Mesodermal cell (in vitro differentiated cells): ENCODE data around the gene TANGO2. TPM values are rescaled to one million over a fixed set of nuclear protein-coding genes. Genes with fewer than 3 reads are reported as not detected.

Experiments used
- H3K27ac ChIP-seq: 2 replicates; pipeline ENCODE4 v1.7.0; 2013; ENCODE audit warnings: mild to moderate bottlenecking, low read depth, low read length, moderate library complexity; ENCODE audit not compliant: severe bottlenecking
- H3K36me3 ChIP-seq: 2 replicates; pipeline ENCODE4 v1.7.1; 2013; ENCODE audit warnings: mild to moderate bottlenecking, low read length, moderate library complexity; ENCODE audit not compliant: control insufficient read depth, insufficient read depth
- H3K4me1 ChIP-seq: one replicate; pipeline ENCODE4 v1.7.1; 2013; ENCODE audit warnings: mild to moderate bottlenecking, low read length; ENCODE audit not compliant: insufficient read depth, control insufficient read depth, poor library complexity, severe bottlenecking
- H3K4me3 ChIP-seq: 2 replicates; pipeline ENCODE4 v1.7.0; 2013; ENCODE audit warnings: low read length, control low read depth, mild to moderate bottlenecking; ENCODE audit not compliant: insufficient read depth, poor library complexity, severe bottlenecking; ENCODE audit errors: extremely low read depth
- H3K9me3 ChIP-seq: 2 replicates; pipeline ENCODE4 v1.7.1; 2013; ENCODE audit warnings: mild to moderate bottlenecking, low read length, moderate library complexity; ENCODE audit not compliant: control insufficient read depth
- WGBS, 2 experiments: methylation state at CpG; one replicate each; pipeline ENCODE4 v1.1.5; 2013; ENCODE audit warnings: missing lambda C conversion rate in 2 of 2; ENCODE audit not compliant: insufficient coverage in 2 of 2; 5-methylcytosine and 5-hydroxymethylcytosine counted together
- polyA plus RNA-seq, 2 experiments: library from polyadenylated mRNA; stranded (reverse); fragments of 50-300 nt; gene quantifications; one replicate each; pipeline ENCODE4 v1.2.3, GENCODE V29; 2013

The TANGO2 gene, protein sequence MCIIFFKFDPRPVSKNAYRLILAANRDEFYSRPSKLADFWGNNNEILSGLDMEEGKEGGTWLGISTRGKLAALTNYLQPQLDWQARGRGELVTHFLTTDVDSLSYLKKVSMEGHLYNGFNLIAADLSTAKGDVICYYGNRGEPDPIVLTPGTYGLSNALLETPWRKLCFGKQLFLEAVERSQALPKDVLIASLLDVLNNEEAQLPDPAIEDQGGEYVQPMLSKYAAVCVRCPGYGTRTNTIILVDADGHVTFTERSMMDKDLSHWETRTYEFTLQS
- polyA plus RNA-seq (2013, experiment 1 of 2): 14.7 TPM
- 9.2 TPM for polyA plus RNA-seq (2013, experiment 2 of 2)

DNA sequence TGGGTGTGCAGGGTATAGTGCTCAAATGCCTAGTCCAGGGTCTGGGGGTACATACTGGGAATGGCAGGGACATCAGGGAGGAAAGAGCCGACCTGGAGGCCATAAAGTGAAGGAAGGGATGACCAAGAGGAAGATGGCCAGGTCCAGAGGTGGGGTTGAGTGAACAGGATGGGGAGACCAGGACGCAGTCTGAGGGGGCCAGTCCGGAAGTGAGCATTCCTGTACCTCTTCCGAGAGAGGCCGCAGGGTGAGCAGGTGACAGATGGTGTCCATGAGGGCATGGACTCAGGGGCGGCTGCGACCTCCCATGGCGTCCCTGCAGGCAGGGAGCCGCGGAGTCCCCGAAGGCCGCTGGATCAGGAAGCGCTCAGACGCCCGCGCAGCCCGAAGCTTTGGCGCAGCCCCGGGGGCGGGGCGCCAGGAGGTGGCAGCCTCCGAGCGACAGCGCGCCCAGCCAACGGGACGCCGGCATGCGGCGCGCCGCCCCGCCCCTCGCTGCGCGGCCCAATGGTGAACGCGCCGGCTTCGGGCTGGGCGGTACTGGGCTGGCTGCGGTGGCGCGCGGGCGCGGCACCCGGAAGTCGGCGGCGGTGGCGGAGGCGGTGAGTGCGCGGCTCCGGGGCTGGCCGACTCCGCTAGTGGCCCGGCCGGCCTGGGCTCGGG, at the start of gene TANGO2:
Gene TANGO2, plus strand, starts transcription at position 578 of the 663 bp plus-strand sequence. CDS start 15,689 bp downstream, outside the sequence.
- Histone ChIP-seq H3K36me3 (no peaks in the 10 kb centered on the region), H3K27ac (no peak within 1 kb of the TSS)

DNA sequence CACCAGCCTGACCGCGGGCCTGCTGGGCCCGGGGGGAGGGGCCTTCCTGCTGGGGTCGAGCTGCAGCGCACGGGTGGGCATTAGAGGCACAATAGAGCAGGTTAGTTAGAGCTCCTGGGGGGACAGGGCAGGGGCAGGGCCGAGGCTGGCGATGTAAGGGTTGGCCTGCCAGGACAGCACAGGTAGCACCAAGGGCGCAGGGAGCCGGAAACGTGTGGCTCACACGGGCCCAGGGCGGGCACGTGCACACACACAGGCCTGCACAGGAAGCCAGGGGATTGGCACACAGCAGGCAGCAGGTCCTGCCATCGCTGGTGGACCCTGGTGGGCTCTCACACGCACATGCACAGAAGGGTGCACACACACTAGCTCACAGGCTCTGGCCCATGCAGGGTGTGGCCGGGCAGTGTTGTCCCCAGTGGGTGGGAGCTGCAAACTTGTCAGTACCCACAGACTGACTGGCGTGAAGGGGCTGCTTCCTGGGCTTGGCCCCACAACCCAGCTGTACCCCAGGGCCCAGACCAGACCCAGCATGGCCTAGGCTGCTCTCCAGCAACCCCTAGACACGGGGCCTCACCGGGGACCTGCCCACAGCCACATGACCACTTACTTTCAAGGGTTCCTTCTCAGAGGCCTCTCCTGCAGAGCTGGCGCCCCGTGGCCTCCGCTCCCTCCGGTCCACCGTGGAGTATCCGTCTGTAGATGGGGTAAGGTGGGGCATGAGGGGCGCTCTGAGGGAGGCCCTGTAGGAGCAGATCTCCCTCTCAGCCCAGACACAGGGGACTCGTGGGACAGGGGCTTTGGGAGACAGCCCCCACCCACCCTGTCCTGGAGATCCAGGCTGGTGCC, 49.4 kb upstream of the TANGO2 start:
- Histone ChIP-seq H3K36me3 (peaks cover 25% of the 10 kb centered on the region), H3K27ac (no peak overlapping the region), H3K9me3 (no peaks in the 10 kb centered on the region), H3K4me1 (peaks cover 8% of the 10 kb centered on the region), H3K4me3 (no peak overlapping the region)
- 93% methylated on average over 11 to 27 of the region's 28 CpGs for WGBS, 2 experiments

More for the DNA sequence above, at the start of gene TANGO2:
- 3 to 4% methylated on average over 59 to 61 of the region's 61 CpGs for WGBS, 2 experiments
- H3K9me3 ChIP-seq: no peaks in the 10 kb centered on the region
- peaks cover 2% of the 10 kb centered on the region for H3K4me1 ChIP-seq
- H3K4me3 ChIP-seq: peak within 1 kb of the TSS; percentile 88

DNA sequence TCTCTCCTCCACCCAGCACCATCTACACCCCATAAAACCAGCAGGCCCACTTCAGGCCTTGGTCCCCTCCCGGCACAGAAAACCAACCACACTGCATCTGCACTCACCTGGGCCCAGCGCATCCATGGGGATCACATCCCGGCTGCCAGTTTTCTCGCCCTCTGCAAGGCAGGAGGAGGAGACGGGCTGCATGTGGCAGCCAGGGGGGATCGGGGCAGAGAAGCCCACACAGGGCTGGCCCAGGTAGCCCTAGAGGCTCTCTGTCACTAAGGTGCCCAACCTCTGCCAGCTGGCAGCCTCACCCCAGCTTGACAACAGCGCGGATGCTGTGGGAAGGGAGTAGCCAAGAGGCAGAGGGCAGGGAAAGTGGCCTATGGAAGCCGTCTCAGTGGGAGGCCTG, 48.7 kb upstream of the TANGO2 start:
- Histone ChIP-seq H3K36me3 (peaks cover 27% of the 10 kb centered on the region), H3K4me1 (peaks cover 5% of the 10 kb centered on the region), H3K27ac (no peak overlapping the region), H3K4me3 (no peak overlapping the region), H3K9me3 (no peaks in the 10 kb centered on the region)
- 93 to 98% methylated on average over 8 of the region's 9 CpGs for WGBS, 2 experiments

DNA sequence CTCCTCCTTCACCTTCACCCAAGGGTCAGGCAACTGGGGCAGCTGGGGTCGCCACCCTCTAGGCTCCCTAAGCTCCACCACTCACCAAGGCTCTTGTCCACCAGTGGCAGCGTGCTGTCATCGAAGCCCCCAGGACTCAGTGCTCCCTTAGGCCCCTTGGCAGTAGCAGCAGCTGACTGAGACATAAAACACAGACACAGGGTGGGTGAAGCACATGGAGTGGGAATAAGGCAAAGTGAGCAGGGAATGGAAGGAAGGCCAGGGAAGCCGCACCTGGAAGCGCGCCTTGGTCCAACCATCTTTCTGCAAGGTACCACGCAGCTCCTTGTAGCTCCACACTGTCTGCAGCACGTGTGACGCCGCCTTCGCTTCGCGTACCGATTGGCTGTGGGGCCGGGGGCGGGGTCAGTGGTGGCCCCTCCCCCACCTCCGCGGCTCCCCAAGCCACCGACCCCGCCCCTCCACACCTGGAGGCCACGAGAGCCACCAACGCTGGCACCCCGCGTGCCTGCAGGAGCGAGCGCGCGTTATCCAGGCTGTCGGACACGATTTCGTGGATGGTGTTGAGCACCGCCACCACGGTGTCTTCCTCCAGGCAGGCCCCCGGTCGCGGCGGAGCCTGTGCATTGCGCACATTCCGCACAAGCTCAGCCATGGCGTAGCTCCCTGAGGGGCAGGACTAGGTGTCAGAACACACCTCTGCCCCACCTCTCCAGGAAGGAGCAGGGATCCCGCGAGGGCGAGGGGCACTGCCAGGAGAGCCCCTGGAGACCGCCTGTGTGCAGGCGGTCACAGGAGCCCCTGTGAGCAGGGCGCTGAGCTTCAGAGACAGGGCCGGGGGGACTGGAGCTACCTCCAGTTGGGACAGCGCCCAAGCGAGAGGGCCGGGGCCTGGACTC, 48.0 kb upstream of the TANGO2 start:
- WGBS, 2 experiments: 96% methylated on average over 40 to 50 of the region's 50 CpGs
- H3K27ac ChIP-seq: no peak overlapping the region
- H3K36me3 ChIP-seq: peaks cover 29% of the 10 kb centered on the region
- H3K9me3 ChIP-seq: no peaks in the 10 kb centered on the region
- no peak overlapping the region for H3K4me3 ChIP-seq
- H3K4me1 ChIP-seq: peaks cover 3% of the 10 kb centered on the region

DNA sequence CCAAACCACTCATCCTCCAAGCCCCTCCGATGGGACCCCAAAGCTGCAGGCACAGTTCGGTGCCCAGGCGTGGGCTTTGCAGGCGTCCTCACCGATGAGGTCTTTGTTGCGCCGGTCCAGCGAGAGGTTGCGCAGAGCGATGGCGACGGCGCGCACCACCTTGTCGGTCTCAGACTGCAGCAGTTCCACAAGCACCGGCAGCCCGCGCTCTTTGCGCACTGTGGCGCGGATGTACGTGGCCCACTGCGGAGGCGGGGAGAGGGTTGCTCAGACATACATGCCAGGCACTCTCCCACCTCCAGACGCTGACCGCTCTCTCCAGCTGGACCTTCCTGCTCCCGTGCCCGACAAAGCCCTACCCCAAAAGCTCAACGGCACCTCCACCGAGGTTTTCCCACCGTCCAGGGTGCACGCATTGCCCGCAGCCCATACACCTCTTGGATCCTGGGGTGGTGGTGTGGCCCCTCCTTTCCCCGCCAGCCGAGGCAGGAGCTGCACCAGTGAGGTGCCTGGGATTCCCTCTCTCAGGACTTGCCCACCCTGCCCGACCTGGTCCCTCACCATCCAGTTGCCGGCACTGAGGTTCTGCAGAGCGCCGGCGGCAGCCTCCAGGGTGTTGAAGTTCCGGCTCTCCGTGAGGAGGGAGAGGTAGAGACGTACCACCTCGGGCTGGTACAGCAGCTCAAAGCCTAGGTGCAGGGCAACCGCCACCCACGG, 47.2 kb upstream of the TANGO2 start:
- 97% methylated on average over 36 to 37 of the region's 46 CpGs for WGBS, 2 experiments
- Histone ChIP-seq H3K36me3 (peaks cover 28% of the 10 kb centered on the region), H3K9me3 (no peaks in the 10 kb centered on the region), H3K4me1 (peaks cover 3% of the 10 kb centered on the region), H3K4me3 (no peak overlapping the region), H3K27ac (no peak overlapping the region)

DNA sequence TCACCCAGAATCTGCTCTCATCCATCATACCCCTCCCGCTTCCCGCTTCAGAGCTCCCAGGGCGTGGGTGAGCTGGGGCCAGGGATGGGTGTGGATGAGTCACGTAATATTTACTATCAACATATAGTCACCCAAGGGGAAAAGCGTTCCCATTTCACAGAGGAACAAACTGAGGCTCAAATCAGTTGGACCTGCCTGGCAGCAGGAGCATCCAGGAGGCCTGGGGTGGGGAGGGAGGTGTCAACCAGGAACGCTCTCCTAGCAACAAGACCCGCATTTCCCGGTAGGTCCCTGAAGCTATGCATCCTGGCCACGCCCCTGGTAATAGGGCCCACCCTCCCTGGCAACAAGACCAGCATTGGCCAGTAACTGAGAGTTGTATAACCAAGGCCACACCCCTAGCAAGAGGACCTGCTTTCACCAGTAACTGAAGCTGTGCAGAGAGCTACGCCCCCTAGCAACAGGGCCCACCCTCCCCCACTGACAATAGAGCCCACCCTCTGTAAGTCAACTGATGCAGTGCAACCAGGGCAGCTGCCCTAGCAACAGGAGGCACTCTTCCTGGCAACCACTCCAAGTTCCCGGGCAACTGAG, 46.5 kb upstream of the TANGO2 start:
- Histone ChIP-seq H3K9me3 (no peaks in the 10 kb centered on the region), H3K27ac (no peak overlapping the region), H3K4me3 (no peak overlapping the region), H3K4me1 (peaks cover 3% of the 10 kb centered on the region), H3K36me3 (peaks cover 28% of the 10 kb centered on the region)
- WGBS, 2 experiments: 41 to 53% methylated on average over 6 of the region's 11 CpGs

DNA sequence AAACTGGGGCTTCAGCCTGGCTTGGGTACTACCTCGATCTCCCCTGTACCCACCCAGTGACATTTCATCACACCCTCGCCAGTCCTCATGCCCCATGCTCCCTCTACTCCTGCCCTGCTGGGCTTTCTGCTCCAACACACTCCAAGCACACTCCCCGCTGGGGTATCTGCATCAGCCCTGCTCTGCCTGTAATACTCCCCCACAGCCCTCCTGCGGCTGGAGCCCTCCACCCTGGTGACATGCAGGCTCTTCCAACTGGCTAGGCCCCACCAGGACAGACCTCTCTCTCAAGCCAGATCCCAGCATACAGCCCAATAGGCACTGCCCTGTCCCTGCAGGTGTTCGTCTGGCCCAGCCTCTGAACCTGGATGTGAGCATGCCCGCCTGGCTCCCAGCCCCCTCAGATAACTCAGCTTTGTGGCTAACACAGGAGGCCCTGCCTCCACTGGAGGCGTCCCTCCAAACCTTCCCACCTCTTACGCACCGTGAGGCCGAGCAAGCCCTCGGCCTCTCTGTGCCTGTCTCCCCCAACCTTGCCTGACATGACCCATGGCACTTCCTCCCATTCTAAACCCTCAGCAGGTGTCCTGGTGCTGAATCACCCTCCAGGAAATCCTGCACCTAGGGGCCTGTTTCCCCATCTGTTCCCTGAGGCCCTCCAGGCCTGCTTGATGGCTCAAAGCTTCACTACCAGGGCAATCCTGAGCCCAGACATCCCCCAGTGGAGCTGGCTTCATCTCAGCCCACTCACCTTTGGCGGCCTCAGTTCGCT, 45.8 kb upstream of the TANGO2 start:
- H3K36me3 ChIP-seq: peaks cover 30% of the 10 kb centered on the region
- 73 to 87% methylated on average over 8 to 10 of the region's 13 CpGs for WGBS, 2 experiments
- no peak overlapping the region for H3K4me3 ChIP-seq
- no peaks in the 10 kb centered on the region for H3K9me3 ChIP-seq
- H3K4me1 ChIP-seq: peaks cover 3% of the 10 kb centered on the region
- peak overlapping the region; percentile 42 for H3K27ac ChIP-seq

DNA sequence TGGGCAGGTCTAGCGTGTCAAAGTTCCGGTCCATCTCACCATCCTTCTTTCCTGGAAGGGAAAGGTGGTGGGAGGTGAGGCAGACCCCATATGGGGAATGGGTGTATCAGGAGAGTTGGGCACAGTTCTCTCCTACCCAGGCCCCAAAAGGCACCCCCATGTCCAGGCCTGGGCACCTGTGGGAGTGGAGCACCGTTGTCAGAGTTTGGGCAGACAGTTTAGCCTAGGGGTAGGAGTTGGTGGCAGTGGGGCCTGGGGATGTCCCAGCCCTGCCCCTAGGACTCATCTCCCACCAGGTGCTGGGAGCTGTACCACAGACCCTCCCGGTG, 45.2 kb upstream of the TANGO2 start:
- Histone ChIP-seq H3K36me3 (peaks cover 31% of the 10 kb centered on the region), H3K9me3 (no peaks in the 10 kb centered on the region), H3K4me3 (no peak overlapping the region), H3K27ac (no peak overlapping the region), H3K4me1 (peaks cover 3% of the 10 kb centered on the region)
- WGBS, 2 experiments: 80 to 100% methylated on average over 2 of the region's 4 CpGs

DNA sequence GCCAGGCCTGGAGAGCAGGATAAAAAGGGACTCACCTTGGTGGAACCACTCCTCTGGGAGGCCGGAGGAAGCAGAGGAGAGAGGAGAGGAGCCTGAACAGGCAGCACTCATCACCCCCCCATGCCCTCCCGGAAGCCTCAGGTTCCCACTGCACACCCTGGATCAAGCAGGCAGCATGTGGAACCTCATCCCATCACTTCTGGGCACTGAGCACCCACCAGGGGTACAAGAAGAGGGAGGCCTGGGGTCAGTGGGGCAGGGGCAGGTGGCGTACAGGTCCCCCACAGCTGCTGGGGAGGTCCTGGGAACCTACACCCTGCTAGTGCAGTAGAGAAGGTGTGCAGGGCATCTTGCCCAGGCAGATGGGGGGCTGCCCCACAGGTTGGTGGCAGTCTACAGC, 44.2 kb upstream of the TANGO2 start:
- no peak overlapping the region for H3K4me3 ChIP-seq
- 100% methylated on average over 1 of the region's 3 CpGs; no CpG with 5 or more reads in 1 of the 2 experiments for WGBS, 2 experiments
- no peaks in the 10 kb centered on the region for H3K9me3 ChIP-seq
- H3K4me1 ChIP-seq: peaks cover 3% of the 10 kb centered on the region
- no peak overlapping the region for H3K27ac ChIP-seq
- peaks cover 32% of the 10 kb centered on the region for H3K36me3 ChIP-seq
